HFFc6 (cell line): Measurements from ENCODE around the gene IRX4. TPM values are rescaled to one million over a fixed set of nuclear protein-coding genes. Genes with fewer than 3 reads are reported as not detected.

ENCODE experiments used
- DNase-seq: peaks from one replicate; pipeline ENCODE4 v3.0.0-alpha.2; 2018
- H3K27ac Mint-ChIP-seq: 2 replicates; pipeline ENCODE4 v1.8.0; 2020; ENCODE audit warnings: mild to moderate bottlenecking, mixed read lengths
- H3K27me3 Mint-ChIP-seq: 2 replicates; pipeline ENCODE4 v1.8.0; 2021; ENCODE audit warnings: mild to moderate bottlenecking, moderate library complexity, mixed read lengths; ENCODE audit not compliant: insufficient read depth
- H3K36me3 Mint-ChIP-seq: 2 replicates; pipeline ENCODE4 v1.8.0; 2021; ENCODE audit warnings: low read depth, mixed read lengths
- H3K4me1 Mint-ChIP-seq: 2 replicates; pipeline ENCODE4 v1.8.0; 2020; ENCODE audit warnings: low read depth, mixed read lengths
- H3K4me3 Mint-ChIP-seq: 2 replicates; pipeline ENCODE4 v1.8.0; 2020; ENCODE audit warnings: mild to moderate bottlenecking, moderate library complexity, mixed read lengths
- H3K9me3 Mint-ChIP-seq: 2 replicates; pipeline ENCODE4 v1.8.0; 2020; ENCODE audit warnings: mild to moderate bottlenecking, mixed read lengths
- CTCF ChIP-seq: fragments of 200-600 bp; sonication (generic); IDR thresholded peaks from 2 replicates; pipeline ENCODE4 v1.5.0; 2021; ENCODE audit warnings: antibody characterized with exemption, mild to moderate bottlenecking
- total RNA-seq, 6 experiments: library from RNA; stranded (reverse); fragmentation: NEBNext Ultra II Directional; extraction: Animal tissue kit (Norgen Biotek cat#: 25700); gene quantifications; 2 replicates in 1 of 6; 3 replicates in 5 of 6; pipeline ENCODE4 v1.2.3, GENCODE V29; 2021

The IRX4 gene
- total RNA-seq, 6 experiments from 2014 or later = not detected

GRCh38 chr5:1860021-1860610 lies 22.6 kb downstream of the IRX4 start:
- Mint-ChIP-seq H3K4me1 (no peaks in the 10 kb centered on the region; the same call in 1 of the 2 replicates), H3K27ac (no peak overlapping the region), H3K9me3 (no peaks in the 10 kb centered on the region; the same call in 1 of the 2 replicates), H3K27me3 (peaks cover 36% of the 10 kb centered on the region), H3K36me3 (no peaks in the 10 kb centered on the region), H3K4me3 (no peak overlapping the region)
- DNase-seq = no peak
- TF ChIP-seq CTCF = no peak

- Mint-ChIP-seq H3K4me3 (no peak overlapping the region), H3K9me3 (no peaks in the 10 kb centered on the region; the same call in 1 of the 2 replicates), H3K36me3 (no peaks in the 10 kb centered on the region), H3K4me1 (no peaks in the 10 kb centered on the region; the same call in 1 of the 2 replicates), H3K27me3 (peaks cover 32% of the 10 kb centered on the region), H3K27ac (no peak overlapping the region)
- no peak for DNase-seq
- TF ChIP-seq CTCF = no peak
Measured at GRCh38 chr5:1859099-1859498, 23.6 kb downstream of the IRX4 start.

- TF ChIP-seq CTCF = no peak
- no peaks in the 10 kb centered on the region for H3K4me1 Mint-ChIP-seq
- H3K4me3 Mint-ChIP-seq = no peak overlapping the region
- no peak for DNase-seq
- H3K36me3 Mint-ChIP-seq = no peaks in the 10 kb centered on the region
- H3K27ac Mint-ChIP-seq = no peak overlapping the region
- peaks cover 38% of the 10 kb centered on the region for H3K27me3 Mint-ChIP-seq
- no peaks in the 10 kb centered on the region; the same call in 1 of the 2 replicates for H3K9me3 Mint-ChIP-seq
Measured at GRCh38 chr5:1858436-1858835, 24.3 kb downstream of the IRX4 start.

GRCh38 chr5:1857256-1857600 lies 25.5 kb downstream of the IRX4 start:
- no peaks in the 10 kb centered on the region; the same call in 1 of the 2 replicates for H3K9me3 Mint-ChIP-seq
- no peaks in the 10 kb centered on the region for H3K4me1 Mint-ChIP-seq
- H3K27me3 Mint-ChIP-seq = peaks cover 34% of the 10 kb centered on the region
- DNase-seq = no peak
- TF ChIP-seq CTCF = no peak
- no peak overlapping the region for H3K27ac Mint-ChIP-seq
- no peak overlapping the region for H3K4me3 Mint-ChIP-seq
- H3K36me3 Mint-ChIP-seq = no peaks in the 10 kb centered on the region

- Mint-ChIP-seq H3K9me3 (no peaks in the 10 kb centered on the region; the same call in 1 of the 2 replicates), H3K36me3 (no peaks in the 10 kb centered on the region), H3K4me1 (no peaks in the 10 kb centered on the region), H3K27ac (no peak overlapping the region), H3K27me3 (peaks cover 31% of the 10 kb centered on the region), H3K4me3 (no peak overlapping the region)
- no peak for TF ChIP-seq CTCF
- DNase-seq = no peak
Measured at GRCh38 chr5:1856596-1857255, 26.0 kb downstream of the IRX4 start.
